Astrocyte of the hippocampus (primary cell): ENCODE measurements around the gene IFIT3.

Experiments used
- DNase-seq: peaks from one replicate; pipeline ENCODE4 v3.0.0; 2011; ENCODE audit warnings: low read depth, low spot score

IFIT3 gene

DNA sequence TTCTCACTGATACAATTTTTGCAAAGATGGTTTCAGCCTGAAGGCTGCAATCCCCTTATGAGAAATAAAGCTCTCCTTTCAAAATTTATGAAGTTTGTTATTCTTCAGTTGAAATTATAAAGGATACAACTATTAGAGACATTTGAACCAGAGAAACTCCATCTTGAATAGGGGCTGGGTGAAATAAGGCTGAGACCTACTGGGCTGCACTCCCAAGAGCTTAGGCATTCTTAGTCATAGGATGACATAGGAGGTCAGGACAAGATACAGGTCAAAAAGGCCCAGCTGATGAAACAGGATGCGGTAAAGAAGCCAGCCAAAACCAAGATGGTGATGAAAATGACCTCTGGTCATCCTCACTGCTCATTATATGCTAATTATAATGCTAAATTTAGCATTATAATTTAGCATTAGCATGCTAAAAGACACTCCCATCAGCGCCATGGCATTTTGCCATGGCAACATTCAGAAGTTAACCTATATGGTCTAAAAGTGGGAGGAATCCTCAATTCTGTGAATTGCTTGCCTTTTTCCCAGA lies 27.7 kb downstream of the IFIT3 start:
- no peak for DNase-seq

DNA sequence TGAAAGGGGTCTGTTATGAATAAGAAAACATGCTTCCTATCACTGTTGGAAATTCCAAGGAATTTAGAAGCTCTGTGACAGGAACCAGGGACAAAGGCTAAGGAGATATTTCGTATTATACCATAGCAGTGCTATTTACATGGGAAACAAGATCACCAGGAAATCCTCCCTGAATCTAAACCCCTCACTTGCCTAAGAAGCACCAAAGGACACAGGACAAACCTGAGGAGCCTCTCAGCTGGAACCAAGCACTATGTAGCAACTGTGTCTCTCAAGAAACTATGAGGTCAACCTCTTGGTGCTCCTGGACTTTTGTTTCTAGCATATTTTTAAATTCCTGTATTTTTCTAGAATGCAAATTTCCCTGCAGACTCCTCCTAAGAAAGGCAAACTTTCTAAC lies 29.3 kb downstream of the IFIT3 start:
- DNase-seq: no peak

DNA sequence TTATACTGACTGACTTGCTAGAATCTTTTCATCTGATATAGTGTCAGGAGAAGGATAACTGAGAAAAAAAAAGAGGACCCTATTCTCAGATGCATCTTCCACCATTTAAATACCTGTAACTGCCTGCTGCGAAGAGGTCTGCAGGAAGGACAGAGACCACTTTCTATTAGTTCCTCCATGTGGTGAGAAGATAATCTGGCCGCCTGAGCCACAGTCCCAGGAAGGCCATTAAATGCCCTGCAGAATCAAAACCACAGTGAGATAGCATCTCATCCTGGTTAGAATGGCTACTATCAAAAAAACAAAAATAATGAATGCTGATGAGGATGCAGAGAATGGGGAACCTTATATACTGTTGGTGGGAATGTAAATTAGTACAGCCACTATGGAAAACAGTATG lies 30.2 kb downstream of the IFIT3 start:
- no peak for DNase-seq

DNA sequence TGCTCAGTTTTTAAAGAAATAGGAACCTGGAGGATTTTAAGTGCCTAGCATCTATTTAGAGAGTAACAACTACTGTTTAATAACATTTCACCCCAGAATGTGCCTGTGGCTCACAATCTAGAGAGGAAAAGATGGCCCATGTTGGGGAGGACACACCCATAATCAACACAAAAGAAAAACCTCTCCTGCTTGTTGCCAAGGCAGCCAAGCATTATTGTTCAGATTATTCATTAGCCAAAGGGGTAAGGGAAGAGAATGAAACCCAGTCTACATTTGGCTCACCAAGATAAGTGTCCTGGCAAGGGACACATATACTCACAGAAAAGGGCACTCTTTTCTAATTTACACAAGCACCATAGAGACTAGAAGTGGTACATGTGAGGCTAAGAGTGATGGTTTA lies 32.4 kb downstream of the IFIT3 start:
- DNase-seq: no peak

DNA sequence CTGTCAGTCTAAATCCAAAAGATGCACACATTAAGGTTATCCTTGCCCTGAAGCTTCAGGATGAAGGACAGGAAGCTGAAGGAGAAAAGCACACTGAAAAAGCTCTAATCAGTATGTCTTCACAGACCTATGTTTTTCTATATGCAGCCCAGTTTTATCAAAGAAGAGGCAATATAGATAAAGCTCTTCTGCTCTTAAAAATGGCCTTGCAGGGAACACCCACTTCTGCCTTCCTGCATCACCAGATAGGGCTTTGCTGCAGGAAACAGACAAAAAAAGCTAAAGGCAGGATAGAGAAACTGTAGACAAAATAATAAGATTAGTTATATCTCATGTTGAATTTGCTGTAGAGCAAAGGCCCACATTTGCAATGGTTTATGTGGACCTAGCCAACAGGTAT lies 35.1 kb downstream of the IFIT3 start:
- DNase-seq: no peak

DNA sequence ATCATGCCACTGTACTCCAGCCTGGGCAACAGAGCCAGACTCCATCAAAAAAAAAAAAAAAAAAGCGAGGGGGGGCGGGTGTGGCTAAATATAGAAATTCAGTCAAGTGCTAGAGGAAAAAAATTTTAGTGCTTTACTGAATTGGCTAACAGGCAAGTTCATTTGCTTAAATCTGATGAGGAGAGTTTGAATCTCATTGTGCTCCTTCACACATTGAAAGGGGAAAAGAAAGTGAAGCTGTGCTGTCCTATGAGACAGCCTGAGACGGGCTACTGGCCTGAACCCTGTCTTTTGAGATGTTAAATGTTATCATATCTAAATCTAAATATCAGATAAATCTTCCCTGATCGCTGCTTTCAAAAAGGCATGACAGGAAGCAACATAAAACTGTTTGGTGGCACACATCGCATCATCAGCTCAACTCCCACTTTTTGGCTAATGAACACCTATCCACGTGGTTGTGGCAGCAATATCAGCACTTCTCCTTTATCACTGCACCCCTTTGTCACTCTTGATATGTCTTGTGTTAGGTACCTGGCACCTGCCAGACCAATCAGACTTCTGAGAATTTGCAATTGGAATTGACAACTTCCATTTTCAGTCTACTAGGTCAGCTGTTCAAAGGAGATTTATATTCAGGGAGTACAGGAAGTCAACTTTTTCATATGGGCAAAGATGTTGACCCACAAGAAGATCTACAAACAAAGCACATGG lies 36.1 kb downstream of the IFIT3 start:
- no peak for DNase-seq

DNA sequence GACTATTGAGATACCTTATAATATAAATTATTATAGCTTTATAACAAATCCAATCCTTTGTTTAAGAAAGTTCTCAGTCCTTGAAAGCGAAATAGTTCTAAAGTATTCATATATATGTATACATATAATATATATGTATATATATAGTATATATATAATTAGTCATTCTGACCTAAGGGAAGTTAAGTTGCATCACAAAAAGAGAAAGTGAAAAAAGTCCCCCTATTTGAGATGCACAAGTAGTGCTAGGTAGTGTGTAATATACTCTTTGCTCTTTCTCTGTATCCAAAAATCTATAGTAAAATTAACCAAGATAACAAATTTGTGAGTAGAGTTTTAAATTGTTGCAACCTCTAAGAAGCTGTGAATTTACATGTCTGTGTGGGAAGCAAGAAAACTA lies 36.7 kb downstream of the IFIT3 start:
- no peak for DNase-seq

DNA sequence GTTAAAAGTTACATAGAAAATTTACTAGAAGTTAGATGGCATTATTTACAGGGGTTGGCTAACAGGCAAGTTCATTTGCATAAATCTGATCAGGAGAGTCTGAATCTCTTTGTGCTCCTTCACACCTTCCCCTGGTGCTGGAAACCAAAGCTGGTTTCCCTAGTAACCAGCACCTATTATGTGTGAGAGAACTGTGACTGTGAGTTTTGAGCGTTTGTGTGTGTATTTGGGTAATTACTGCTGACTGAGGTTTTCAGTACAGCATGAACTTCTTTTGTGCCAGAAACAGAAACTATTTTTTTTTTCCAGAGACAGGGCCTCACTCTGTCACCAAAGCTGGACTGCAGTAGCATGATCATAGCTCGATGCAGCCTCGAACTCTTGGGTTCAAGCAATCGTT lies 39.7 kb downstream of the IFIT3 start:
- peak; percentile 75 for DNase-seq

DNA sequence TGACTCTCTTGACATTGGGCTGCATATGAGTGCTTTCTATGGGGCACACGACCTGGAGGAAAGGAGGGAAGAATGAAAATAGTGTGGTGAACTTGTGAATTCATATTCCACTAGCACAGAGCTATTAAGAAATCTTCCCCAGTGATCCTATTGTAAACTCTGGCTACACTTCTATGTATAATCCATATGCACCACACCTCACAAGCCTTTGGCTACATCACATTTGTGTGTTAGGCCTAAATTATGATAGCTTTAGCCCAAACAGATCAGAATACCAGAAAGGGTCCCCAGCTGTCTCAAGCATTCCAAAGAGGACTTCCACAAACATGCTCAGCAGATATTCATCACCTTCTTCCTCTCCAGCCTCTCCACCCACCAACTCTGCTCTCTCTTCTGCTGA lies 40.3 kb downstream of the IFIT3 start:
- no peak for DNase-seq

DNA sequence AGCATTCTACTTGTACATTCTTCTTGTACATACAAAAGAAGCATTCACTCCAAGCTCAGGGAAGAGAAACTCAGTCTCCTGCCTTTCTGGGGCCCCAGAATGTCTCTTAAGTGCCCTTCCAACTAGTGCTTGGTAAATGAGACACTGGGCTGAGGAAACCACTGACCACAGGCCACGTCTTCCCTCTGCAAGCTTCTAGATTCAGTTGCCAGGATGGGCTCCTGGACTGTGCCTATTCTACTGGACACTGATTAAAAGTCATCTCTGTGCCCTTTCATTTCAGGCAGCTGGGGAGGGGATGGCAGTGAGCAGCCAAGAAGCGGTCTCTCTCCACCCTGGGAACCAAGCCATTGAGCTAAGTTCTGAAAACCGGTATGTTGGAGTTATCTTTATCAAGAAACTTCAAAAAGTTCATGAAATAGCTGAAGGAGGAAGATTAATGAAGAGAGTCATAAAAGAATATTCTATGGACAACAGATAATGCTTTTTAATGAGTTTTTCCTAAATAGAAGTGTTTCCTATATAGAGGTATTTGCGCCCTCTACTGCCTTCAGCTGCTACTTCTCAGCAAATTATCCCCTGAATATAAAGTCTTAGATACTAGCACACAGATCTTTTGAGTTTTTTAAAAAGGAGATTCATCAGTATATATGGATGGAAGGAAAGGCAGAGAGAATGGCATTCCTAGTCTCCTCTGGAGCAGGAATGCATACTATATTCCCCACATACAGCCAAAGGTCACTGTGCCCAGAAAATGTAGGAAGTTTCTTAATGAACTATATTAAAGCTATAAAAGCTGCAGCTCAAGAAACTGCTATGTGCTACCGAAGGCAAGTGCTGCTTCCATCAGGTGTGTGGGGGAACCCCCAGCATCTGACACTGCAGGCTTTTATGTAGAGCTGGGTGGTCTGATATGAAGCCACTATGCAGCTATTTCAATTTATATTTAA lies 41.6 kb downstream of the IFIT3 start:
- peak; percentile 66 for DNase-seq

DNA sequence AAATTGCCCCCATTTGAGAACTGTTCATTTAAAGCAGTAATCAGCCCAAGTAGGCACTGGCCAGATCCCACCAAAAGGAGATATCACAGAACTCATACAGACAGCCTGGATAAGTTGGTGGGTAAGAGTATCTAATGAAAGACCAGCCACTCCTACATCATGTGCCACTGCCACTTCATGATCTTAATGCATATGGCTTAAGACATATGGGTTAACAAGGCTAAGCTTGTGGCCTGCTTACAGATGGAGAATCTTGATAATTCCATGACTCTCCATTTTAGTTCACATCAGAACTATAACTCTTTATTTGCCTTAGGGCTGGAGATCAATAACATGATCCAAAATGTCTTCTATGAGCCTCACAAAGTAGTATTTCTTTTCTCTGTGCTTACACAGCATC lies 43.3 kb downstream of the IFIT3 start:
- no peak for DNase-seq

DNA sequence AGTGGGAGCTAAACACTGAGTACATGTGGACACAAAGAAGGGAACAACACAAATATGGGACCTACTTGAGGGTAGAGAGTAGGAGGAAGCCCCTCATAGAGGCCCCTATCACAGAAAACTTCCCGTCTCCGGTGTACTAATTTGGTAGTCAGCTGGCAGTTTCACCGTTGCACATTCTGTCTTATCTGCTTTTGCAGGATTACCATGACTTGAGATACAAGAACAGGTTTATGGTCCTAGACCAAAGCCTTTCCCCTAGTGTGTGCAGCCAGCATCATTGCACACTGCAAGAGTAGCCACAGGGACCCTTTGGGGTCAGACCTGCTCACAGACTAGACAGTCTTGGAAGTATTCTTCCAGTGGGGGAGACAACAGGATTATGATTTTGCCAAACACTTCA lies 44.2 kb downstream of the IFIT3 start:
- no peak for DNase-seq

DNA sequence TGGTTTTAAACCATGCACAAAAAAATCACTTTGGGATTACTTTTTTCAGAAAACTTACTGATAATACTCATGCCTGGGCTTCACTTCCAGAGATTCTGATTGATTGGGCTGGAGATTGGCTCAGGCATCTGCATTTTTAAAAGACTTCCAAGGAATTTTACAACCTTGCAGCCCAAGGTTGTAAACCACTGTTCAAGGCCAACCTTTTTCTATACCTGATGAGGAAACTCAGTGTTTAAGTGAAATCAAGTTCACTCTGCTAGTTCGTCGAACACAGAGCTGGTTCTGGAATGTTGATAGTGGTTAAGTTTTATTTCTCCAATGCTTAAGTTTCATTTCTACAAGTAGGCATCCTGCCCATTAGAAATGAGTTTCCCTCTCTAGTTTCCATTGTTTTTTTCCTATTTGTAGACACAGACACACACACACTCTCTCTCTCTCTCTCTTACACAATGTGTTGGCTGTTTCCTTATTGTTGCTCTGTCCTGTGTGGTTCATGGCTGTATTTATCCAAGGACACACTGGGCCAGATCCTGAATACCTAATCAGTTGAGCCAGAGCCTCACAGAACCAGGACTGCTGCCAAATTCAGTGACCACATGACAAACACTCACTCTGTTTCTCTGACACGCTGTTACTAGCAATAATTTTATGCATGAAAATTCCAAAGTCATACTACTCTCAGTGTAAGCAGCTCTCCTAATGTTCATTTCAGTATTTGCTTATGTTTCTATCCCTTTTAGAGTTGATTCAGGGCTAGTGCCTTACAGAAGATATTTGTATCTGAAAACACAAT lies 46.3 kb downstream of the IFIT3 start:
- peak; percentile 97 for DNase-seq

DNA sequence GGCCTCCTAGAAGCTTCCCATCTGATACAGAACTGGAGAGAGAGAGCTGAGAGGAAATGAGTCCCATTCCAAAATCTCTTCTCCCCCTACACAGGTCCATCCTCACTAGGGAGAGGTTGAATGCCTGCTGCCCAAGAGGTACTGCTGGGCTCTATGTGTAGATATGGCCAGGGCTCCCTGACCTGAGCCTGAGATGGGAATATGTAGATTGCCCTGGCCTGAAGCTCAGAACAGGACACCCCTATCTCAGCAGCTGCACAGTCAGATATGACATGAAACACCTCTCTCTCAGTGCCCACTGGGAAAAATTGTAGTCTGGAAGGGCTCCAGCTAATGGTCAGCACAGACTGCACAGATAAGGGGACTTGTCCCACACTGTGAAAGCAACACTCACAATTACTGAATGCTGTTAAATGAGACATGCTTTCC lies 46.9 kb downstream of the IFIT3 start:
- peak; percentile 29 for DNase-seq

DNA sequence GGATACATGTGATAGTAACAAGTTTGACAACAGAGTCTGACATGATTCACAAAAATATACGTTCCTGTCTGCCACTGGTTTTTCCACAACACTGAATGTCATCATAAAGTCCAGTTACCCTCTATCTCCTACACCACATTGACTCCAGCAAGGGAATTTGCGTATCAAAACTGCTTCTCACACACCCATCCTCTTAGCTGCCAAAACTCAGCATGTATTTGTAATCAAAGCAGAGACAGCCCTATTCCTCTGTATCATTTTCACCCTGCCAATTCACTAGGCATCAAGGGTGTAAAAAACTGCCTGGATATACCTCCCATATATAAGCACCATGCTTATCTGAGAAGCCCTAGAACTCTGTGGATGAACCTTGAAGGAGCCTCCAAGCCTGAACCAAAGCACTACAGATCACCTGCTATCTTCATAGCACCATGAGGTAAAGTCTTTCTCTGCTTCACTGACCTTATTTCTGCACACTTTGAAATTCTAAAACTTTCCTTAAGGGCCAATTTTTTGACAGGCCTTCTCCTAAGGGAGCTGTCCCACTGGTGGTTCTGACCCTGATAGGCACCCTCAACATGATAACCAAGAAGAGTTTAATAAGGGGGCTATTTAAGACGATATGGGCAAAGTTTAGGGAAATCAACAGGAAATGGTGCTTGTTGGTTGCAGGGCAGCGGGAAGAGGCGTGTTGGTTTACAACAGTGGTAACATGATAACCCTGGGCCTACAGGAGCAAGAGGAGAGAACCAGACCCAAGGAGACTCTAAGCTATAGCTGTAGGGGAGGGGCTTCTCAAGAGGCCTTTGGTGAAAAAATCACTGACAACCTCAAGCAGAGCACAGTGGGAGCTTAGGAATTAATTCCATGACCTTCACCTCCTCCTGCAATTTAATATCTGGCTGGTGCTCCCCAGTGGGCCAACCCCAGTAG lies 50.2 kb downstream of the IFIT3 start, which contains the start of gene IFIT1B:
Gene IFIT1B, plus strand, starts transcription at position 352 of the 933 bp plus-strand sequence. Its CDS starts 80 bp downstream, at position 432.
- DNase-seq: no peak

DNA sequence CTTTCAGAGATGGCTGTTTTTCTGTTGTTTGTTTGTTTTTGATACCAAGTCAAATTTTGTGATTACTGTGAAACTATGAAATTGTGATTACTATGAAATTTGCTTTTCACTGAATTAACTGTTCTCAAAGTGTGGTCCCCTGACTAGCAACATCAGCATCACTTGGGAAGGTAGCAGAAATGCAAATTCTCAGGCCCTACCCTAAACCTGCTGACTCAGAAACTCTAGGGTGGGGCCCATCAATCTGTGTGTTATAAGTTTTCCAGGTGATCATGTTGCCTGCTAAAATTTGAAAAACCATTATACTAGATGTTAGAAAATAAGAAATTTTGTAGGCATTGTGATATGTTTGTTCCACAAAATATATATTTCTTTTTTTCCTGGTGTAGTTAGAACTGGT lies 51.3 kb downstream of the IFIT3 start:
- no peak for DNase-seq

DNA sequence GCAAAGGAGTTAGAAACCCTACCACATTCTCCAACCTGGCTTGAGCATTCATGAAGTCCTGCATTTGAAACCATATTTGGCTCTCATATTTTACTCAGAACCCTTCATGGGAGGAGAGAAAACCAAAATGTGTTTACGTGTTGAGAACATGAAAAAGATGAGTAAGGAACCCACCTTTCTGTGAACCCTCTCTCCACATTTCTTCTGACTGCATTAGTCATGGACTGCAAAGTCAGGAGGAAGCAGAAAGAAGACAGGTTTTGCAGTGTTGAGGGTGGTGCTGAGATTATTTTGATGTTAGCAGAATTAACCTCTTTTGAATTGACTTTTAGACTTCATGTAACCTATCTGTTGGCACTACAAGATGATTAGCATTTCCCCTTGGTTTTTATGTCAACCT lies 55.0 kb downstream of the IFIT3 start:
- no peak for DNase-seq

DNA sequence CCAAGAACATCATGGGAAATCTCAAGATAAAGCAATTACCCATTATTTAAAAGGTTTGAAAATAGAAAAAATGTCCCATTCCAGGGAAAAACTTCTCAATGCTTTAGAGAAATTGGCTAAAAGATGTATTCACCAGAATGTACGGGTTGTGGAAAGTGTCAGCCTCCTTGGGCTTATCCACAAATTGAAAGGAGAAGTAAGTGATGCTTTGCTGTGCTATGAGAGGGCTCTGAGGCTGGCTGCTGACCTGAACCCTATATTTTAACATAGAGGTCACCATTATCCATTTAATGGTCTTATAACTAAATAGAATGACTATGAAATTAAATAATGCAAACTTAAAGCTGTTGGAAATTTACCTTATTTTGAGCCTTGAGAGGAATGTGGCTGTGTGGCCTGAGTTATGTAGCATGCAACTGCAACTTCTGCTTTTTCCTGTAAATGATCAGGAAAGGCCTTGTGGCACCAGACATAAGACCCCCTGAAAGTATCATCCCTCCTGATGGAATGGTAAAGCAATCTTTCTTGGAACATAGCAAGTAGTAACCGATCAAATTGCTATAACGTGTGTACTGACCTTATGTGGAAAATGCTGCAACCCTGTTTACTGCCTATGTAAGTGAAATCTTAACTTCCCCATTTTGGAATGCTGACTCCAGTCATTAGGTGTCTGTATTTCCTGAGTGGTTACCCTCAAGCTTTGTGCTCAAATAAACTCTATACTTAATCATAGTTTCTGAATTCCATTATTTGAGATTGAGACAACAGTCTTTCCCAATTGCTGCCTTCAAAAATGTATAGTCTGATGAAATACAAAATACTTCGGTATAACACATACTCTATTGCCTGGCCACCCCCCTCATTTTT lies 56.9 kb downstream of the IFIT3 start:
- DNase-seq: no peak

DNA sequence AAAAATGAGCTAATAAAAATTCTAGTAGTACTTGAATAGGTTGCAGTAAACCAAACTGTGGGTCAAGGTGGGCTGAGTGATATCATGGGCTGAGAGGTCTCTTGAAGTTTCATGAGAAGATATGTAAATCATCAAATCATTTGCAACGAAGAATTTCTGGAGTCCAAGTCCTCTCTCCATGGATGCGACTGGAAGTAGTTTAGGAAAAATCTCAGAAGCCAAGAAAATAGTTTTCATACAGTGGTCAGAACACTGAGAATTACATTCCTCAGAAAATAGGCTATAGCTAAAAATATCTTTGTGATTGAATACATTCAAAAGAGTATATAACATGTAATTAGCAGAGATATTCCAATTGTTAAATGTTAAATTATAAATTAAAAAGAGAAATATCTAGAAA lies 61.0 kb downstream of the IFIT3 start:
- DNase-seq: no peak

DNA sequence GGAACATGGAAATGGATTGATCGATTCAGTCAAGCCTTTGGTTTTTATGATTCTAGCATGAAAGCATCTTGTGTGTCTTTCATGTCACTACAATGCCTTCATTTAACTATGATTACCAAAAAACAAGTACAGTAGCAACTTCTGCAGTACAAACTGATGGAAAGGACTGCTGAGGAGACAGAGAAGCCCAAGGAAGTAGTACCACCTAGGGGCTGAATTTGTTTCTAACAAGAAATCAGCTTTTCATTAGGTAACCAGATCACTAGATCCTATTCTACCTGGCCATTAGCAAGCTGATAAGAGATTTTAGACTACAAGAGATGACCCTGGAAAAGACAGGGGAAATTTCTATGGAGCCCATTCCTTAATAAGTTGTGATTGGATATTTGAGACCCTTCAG lies 61.5 kb downstream of the IFIT3 start:
- DNase-seq: peak; percentile 47
